ENCODE measurements around the gene SPACDR. TPM values are rescaled to one million over a fixed set of nuclear protein-coding genes. Genes with fewer than 3 reads are reported as not detected.

SPACDR gene
- total and polyA plus RNA-seq, 9 of the 15 experiments (the other 6 are each of a cell fraction or from before 2014, with no cell fraction given), result 0.07 to 0.55 (median 0.14) TPM; not detected in 1

DNA sequence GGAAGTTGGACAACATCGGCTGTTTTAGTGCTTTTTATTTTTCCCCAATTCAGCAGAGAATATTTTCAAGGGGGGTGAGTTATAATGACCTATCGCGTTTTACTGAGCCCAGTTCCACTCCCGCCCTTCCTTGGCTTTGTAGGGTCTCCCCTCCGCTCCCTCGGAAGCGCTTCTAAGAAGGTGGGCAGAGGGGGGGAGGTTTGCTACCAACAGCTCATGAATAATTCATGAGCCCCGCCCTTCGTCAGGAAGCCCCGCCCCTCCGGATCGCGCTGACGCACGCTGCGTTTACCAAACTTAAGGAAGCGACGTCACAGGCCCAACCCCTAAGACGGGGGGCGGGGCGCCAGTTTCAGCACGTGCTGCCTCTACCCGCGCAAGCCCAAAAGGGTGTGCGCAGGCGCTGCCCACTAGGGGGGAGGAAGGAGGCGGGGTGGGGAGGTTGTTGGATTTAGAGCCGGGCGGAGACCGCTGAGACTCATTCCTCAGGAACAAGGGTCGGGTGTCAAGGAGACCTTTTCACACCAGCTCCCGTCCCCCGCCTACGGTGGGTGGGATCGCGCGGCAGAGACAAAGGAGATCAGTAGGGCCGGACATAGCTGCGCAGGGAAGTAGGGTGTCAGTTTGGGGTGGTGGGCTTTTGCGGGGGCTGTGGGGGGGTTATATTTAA is 35.0 kb downstream of the SPACDR start (continued):
- TF ChIP-seq, protein P1, sequence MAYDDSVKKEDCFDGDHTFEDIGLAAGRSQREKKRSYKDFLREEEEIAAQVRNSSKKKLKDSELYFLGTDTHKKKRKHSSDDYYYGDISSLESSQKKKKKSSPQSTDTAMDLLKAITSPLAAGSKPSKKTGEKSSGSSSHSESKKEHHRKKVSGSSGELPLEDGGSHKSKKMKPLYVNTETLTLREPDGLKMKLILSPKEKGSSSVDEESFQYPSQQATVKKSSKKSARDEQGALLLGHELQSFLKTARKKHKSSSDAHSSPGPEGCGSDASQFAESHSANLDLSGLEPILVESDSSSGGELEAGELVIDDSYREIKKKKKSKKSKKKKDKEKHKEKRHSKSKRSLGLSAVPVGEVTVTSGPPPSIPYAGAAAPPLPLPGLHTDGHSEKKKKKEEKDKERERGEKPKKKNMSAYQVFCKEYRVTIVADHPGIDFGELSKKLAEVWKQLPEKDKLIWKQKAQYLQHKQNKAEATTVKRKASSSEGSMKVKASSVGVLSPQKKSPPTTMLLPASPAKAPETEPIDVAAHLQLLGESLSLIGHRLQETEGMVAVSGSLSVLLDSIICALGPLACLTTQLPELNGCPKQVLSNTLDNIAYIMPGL (CRISPR knock-in tag; IDR thresholded peaks at IDR 0.05), result 0 out of 2 replicates have a peak, but pooled peaks have one; percentile 81
- TF ChIP-seq, protein P2, sequence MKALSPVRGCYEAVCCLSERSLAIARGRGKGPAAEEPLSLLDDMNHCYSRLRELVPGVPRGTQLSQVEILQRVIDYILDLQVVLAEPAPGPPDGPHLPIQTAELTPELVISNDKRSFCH (CRISPR knock-in tag; IDR thresholded peaks at IDR 0.05), result no peak
- TF ChIP-seq, protein P2 (tag; IDR thresholded peaks at IDR 0.05), result no peak
- TF ChIP-seq SREBF1 (IDR thresholded peaks at IDR 0.05; ENCODE audit: borderline replicate concordance, low read depth, low read length), result no peak
- no peak for TF ChIP-seq BMI1 (IDR thresholded peaks at IDR 0.05; ENCODE audit: low read length)
- TF ChIP-seq PHF8 (IDR thresholded peaks at IDR 0.05; ENCODE audit: borderline replicate concordance, low read length), result peak; percentile 66
- peak in 1 of 2 experiments; percentile 43; a peak in 2 of 4 replicates for TF ChIP-seq SRF (CRISPR knock-in tag; IDR thresholded peaks at IDR 0.05)
- peak in 1 of 2 experiments; percentile 44; a peak in 1 of 4 replicates for TF ChIP-seq HDAC1 (IDR thresholded peaks at IDR 0.05)
- TF ChIP-seq GTF2F1 (IDR thresholded peaks at IDR 0.05; ENCODE audit: low read depth, low read length), result peak; percentile 63
- TF ChIP-seq, protein P3, sequence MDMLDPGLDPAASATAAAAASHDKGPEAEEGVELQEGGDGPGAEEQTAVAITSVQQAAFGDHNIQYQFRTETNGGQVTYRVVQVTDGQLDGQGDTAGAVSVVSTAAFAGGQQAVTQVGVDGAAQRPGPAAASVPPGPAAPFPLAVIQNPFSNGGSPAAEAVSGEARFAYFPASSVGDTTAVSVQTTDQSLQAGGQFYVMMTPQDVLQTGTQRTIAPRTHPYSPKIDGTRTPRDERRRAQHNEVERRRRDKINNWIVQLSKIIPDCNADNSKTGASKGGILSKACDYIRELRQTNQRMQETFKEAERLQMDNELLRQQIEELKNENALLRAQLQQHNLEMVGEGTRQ (CRISPR knock-in tag; IDR thresholded peaks at IDR 0.05), result peak; percentile 94
- TF ChIP-seq, protein P4, sequence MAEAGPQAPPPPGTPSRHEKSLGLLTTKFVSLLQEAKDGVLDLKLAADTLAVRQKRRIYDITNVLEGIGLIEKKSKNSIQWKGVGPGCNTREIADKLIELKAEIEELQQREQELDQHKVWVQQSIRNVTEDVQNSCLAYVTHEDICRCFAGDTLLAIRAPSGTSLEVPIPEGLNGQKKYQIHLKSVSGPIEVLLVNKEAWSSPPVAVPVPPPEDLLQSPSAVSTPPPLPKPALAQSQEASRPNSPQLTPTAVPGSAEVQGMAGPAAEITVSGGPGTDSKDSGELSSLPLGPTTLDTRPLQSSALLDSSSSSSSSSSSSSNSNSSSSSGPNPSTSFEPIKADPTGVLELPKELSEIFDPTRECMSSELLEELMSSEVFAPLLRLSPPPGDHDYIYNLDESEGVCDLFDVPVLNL (CRISPR knock-in tag; IDR thresholded peaks at IDR 0.05; ENCODE audit: low read depth), result peak; percentile 62; the same call in 1 of the 2 replicates
- TF ChIP-seq, protein P5, sequence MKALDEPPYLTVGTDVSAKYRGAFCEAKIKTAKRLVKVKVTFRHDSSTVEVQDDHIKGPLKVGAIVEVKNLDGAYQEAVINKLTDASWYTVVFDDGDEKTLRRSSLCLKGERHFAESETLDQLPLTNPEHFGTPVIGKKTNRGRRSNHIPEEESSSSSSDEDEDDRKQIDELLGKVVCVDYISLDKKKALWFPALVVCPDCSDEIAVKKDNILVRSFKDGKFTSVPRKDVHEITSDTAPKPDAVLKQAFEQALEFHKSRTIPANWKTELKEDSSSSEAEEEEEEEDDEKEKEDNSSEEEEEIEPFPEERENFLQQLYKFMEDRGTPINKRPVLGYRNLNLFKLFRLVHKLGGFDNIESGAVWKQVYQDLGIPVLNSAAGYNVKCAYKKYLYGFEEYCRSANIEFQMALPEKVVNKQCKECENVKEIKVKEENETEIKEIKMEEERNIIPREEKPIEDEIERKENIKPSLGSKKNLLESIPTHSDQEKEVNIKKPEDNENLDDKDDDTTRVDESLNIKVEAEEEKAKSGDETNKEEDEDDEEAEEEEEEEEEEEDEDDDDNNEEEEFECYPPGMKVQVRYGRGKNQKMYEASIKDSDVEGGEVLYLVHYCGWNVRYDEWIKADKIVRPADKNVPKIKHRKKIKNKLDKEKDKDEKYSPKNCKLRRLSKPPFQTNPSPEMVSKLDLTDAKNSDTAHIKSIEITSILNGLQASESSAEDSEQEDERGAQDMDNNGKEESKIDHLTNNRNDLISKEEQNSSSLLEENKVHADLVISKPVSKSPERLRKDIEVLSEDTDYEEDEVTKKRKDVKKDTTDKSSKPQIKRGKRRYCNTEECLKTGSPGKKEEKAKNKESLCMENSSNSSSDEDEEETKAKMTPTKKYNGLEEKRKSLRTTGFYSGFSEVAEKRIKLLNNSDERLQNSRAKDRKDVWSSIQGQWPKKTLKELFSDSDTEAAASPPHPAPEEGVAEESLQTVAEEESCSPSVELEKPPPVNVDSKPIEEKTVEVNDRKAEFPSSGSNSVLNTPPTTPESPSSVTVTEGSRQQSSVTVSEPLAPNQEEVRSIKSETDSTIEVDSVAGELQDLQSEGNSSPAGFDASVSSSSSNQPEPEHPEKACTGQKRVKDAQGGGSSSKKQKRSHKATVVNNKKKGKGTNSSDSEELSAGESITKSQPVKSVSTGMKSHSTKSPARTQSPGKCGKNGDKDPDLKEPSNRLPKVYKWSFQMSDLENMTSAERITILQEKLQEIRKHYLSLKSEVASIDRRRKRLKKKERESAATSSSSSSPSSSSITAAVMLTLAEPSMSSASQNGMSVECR (CRISPR knock-in tag; IDR thresholded peaks at IDR 0.05), result peak; percentile 42
- TF ChIP-seq HMG20A (CRISPR knock-in tag; conservative IDR thresholded peaks at IDR 0.05), result no peak
- TF ChIP-seq, protein P6, sequence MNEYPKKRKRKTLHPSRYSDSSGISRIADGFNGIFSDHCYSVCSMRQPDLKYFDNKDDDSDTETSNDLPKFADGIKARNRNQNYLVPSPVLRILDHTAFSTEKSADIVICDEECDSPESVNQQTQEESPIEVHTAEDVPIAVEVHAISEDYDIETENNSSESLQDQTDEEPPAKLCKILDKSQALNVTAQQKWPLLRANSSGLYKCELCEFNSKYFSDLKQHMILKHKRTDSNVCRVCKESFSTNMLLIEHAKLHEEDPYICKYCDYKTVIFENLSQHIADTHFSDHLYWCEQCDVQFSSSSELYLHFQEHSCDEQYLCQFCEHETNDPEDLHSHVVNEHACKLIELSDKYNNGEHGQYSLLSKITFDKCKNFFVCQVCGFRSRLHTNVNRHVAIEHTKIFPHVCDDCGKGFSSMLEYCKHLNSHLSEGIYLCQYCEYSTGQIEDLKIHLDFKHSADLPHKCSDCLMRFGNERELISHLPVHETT (CRISPR knock-in tag; conservative IDR thresholded peaks at IDR 0.05 in 1 of 2, IDR thresholded peaks at IDR 0.05 in 1 of 2), result no peak
- TF ChIP-seq TAF15 (IDR thresholded peaks at IDR 0.05; ENCODE audit: low read depth, low read length), result peak; percentile 74; the same call in 1 of the 2 replicates

Data from K562 (cell line).